Adrenal gland (tissue), 12 donors: ENCODE measurements around the gene MAP2K7. TPM values are rescaled to one million over a fixed set of nuclear protein-coding genes. Genes with fewer than 3 reads are reported as not detected.
A peak's percentile ranks its signal among the peaks of the same experiment; 100 is the strongest.

ENCODE experiments used
- DNase-seq, 7 donors: peaks; one replicate each; pipeline ENCODE4 v3.0.0-alpha.2; 2019 to 2020
- H3K27ac ChIP-seq, 5 donors: fragments of 200-600 bp; sonication (generic) in 4 of 5; 1 replicate in 3 of 5; 2 replicates in 2 of 5; pipeline versions ENCODE4 v1.5.1 to v1.8.0; 2016 to 2020; ENCODE audit warnings: mild to moderate bottlenecking in 1 of 5
- H3K27me3 ChIP-seq: fragments of 200-600 bp; 2 replicates; pipeline ENCODE4 v1.8.0; 2021
- H3K36me3 ChIP-seq, 2 donors: fragments of 200-600 bp; replicated peaks in 1 of 2; 1 replicate in 1 of 2; 2 replicates in 1 of 2; pipeline versions ENCODE4 v1.5.1 to v1.8.0; 2018 to 2022
- H3K4me1 ChIP-seq, 2 donors: fragments of 200-600 bp; replicated peaks in 1 of 2; 1 replicate in 1 of 2; 2 replicates in 1 of 2; pipeline versions ENCODE4 v1.5.1 to v1.8.0; 2018 to 2021
- H3K4me3 ChIP-seq, 4 donors: fragments of 200-600 bp; sonication (generic) in 3 of 4; one replicate each; pipeline ENCODE4 v1.5.1; 2016 to 2018
- H3K9me3 ChIP-seq, 3 donors: fragments of 200-600 bp; sonication (generic) in 1 of 3; replicated peaks in 1 of 3; 1 replicate in 2 of 3; 2 replicates in 1 of 3; pipeline versions ENCODE4 v1.5.1 to v1.8.0; 2016 to 2021
- CTCF ChIP-seq, 6 experiments: fragments of 450-650 bp in 4 of 6; fragments of 200-600 bp in 2 of 6; sonication (generic) in 1 of 6; IDR thresholded peaks; 1 replicate in 5 of 6; 2 replicates in 1 of 6; pipeline versions ENCODE4 v1.5.1 to v1.8.0; 2016 to 2021; ENCODE audit warnings: antibody characterized with exemption in 6 of 6, mild to moderate bottlenecking in 2 of 6, moderate library complexity in 1 of 6
- POLR2A ChIP-seq, 2 donors: fragments of 450-650 bp; IDR thresholded peaks; one replicate each; pipeline ENCODE4 v1.6.1; 2017; ENCODE audit warnings: antibody characterized with exemption in 2 of 2, mild to moderate bottlenecking in 2 of 2, moderate library complexity in 1 of 2
- WGBS, 4 donors: extraction: QIAGEN DNeasy Blood & Tissue Kit in 2 of 4; methylation state at CpG; one replicate each; pipeline versions ENCODE4 v1.1.5 to v1.1.7; 2013 to 2017; 5-methylcytosine and 5-hydroxymethylcytosine counted together
- intact Hi-C, 2 donors: fragments of 100-400 bp; cut with DNase I; formaldehyde crosslinking; loops; one replicate each; pipeline versions ENCODE4 v1.14.1 to v1.15.0; 2022 to 2023
- polyA plus RNA-seq, 3 donors: library from polyadenylated mRNA; stranded (reverse); fragments of 200-250 nt in 2 of 3; fragments of 350-450 nt in 1 of 3; fragmentation: Illumina TruSeq in 1 of 3; extraction: RNeasy Lipid Tissue Mini Kit (QIAGEN cat#74804) in 1 of 3; gene quantifications; one replicate each; pipeline ENCODE4 v1.2.3, GENCODE V29; 2013 to 2014
- total RNA-seq, 9 donors: library from RNA; depleted of rRNA in 4 of 9; stranded (reverse); fragments of >200 nt in 4 of 9; fragments of 120-200 nt in 1 of 9; fragmentation: NEBNext Ultra II Directional in 1 of 9; extraction: Animal tissue kit (Norgen Biotek cat#: 25700) in 1 of 9; gene quantifications; one replicate each; pipeline versions ENCODE4 v1.1.0 to v1.2.4, GENCODE V29; 2013 to 2023
- donor health status: healthy with polysubstance abuse.
- donor health status: Bipolar disorder and iron deficiency.
- donor health status: DM: yes; HTN: yes; CAD: no.
- donor health status: DM: no; HTN: no; CAD: no.
- donor health status: DM: no; HTN: no; CAD: no.
- donor health status: DM: yes; HTN: yes; CAD: no.

The MAP2K7 gene
- total and polyA plus RNA-seq, 12 donors = 6.8 to 110 (median 20.5) TPM

- no peak for TF ChIP-seq POLR2A (IDR thresholded peaks at IDR 0.05)
- no peak for TF ChIP-seq CTCF (IDR thresholded peaks at IDR 0.05)
- Histone ChIP-seq H3K4me3 (no peak overlapping the region), H3K27ac (peak overlapping the region in 1 of 5 donors; percentile 68), H3K27me3 (peaks cover 25% of the 10 kb centered on the region), H3K4me1 (peaks cover 12 to 20% of the 10 kb centered on the region in 2 donors), H3K9me3 (no peaks in the 10 kb centered on the region), H3K36me3 (peaks cover 0 to 26% of the 10 kb centered on the region in 2 donors)
- intact Hi-C loops = no loop called here
- peak in 2 of 7 donors; percentile 26 to 57 for DNase-seq
- 44 to 50% (median 49%) methylated on average over 22 to 24 of the region's 24 CpGs for WGBS, 4 donors
Observed at GRCh38 chr19:7915250-7916102, 11.8 kb downstream of the MAP2K7 start.

- Histone ChIP-seq H3K4me3 (peak overlapping the region in 1 of 4 donors; percentile 31), H3K27me3 (peaks cover 25% of the 10 kb centered on the region), H3K9me3 (no peaks in the 10 kb centered on the region), H3K27ac (peak overlapping the region in 1 of 5 donors; percentile 68), H3K4me1 (peaks cover 16 to 25% of the 10 kb centered on the region in 2 donors), H3K36me3 (peaks cover 0 to 18% of the 10 kb centered on the region in 2 donors)
- TF ChIP-seq CTCF (IDR thresholded peaks at IDR 0.05) = no peak
- TF ChIP-seq POLR2A (IDR thresholded peaks at IDR 0.05) = peak in 1 of 2 donors; percentile 6
- peak in 2 of 7 donors; percentile 32 to 62 for DNase-seq
- 1 to 4% (median 3%) methylated on average over 4 to 104 of the region's 104 CpGs for WGBS, 4 donors
- intact Hi-C loops = no loop called here
Observed at GRCh38 chr19:7916103-7916954, 12.7 kb downstream of the MAP2K7 start.

GRCh38 chr19:7916955-7917266 lies 13.2 kb downstream of the MAP2K7 start:
- 6 to 40% (median 18%) methylated on average over 3 to 12 of the region's 12 CpGs for WGBS, 4 donors
- peaks cover 0 to 13% of the 10 kb centered on the region in 2 donors for H3K36me3 ChIP-seq
- TF ChIP-seq CTCF (IDR thresholded peaks at IDR 0.05) (no peak), POLR2A (IDR thresholded peaks at IDR 0.05) (no peak)
- H3K27ac ChIP-seq = peak overlapping the region in 1 of 5 donors; percentile 68
- peak overlapping the region in 1 of 4 donors; percentile 32 for H3K4me3 ChIP-seq
- H3K9me3 ChIP-seq = no peaks in the 10 kb centered on the region
- intact Hi-C loops = no loop called here
- peaks cover 21 to 31% of the 10 kb centered on the region in 2 donors for H3K4me1 ChIP-seq
- H3K27me3 ChIP-seq = peaks cover 25% of the 10 kb centered on the region
- peak in 1 of 7 donors; percentile 20 for DNase-seq
